Kidney (tissue), 14 donors: ENCODE measurements around the gene GPRC5C. TPM values are rescaled to one million over a fixed set of nuclear protein-coding genes. Genes with fewer than 3 reads are reported as not detected.

Experiments
- DNase-seq, 5 donors: peaks; one replicate each; pipeline ENCODE4 v3.0.0-alpha.2; 2013 to 2020
- FAIRE-seq: peaks from 2 replicates; lab custom pipeline; 2012; peaks lifted over from hg19 to GRCh38; lab: Jason Lieb, UNC
- H3K27ac ChIP-seq, 2 donors: one replicate each; pipeline ENCODE4 v1.7.0; 2013; ENCODE audit warnings: low read depth in 2 of 2, low read length in 2 of 2, inconsistent platforms in 1 of 2
- H3K27me3 ChIP-seq: one replicate; pipeline ENCODE4 v1.7.1; 2013; ENCODE audit warnings: low read length, inconsistent platforms; ENCODE audit not compliant: control insufficient read depth, insufficient read depth
- H3K36me3 ChIP-seq, 3 donors: one replicate each; pipeline versions ENCODE4 v1.7.0 to v1.7.1; 2013; ENCODE audit warnings: low read length in 3 of 3, control low read depth in 1 of 3, inconsistent platforms in 1 of 3; ENCODE audit not compliant: insufficient read depth in 3 of 3, control insufficient read depth in 2 of 3
- H3K4me1 ChIP-seq, 3 donors: one replicate each; pipeline versions ENCODE4 v1.7.0 to v1.7.1; 2013; ENCODE audit warnings: low read length in 3 of 3, inconsistent platforms in 1 of 3, low read depth in 1 of 3; ENCODE audit not compliant: control insufficient read depth in 2 of 3, insufficient read depth in 2 of 3
- H3K4me3 ChIP-seq, 3 donors: one replicate each; pipeline versions ENCODE4 v1.7.0 to v1.8.1; 2013; ENCODE audit warnings: low read length in 3 of 3, control low read depth in 1 of 3, inconsistent platforms in 1 of 3
- H3K9ac ChIP-seq, 3 donors: one replicate each; pipeline versions ENCODE4 v1.7.0 to v1.7.1; 2013; ENCODE audit warnings: low read length in 3 of 3, control low read depth in 1 of 3, inconsistent platforms in 1 of 3
- H3K9me3 ChIP-seq, 3 donors: one replicate each; pipeline versions ENCODE4 v1.7.0 to v1.7.1; 2013; ENCODE audit warnings: low read length in 3 of 3, control low read depth in 1 of 3, inconsistent platforms in 1 of 3; ENCODE audit not compliant: control insufficient read depth in 2 of 3, insufficient read depth in 1 of 3
- CTCF ChIP-seq: IDR thresholded peaks from 3 replicates; pipeline ENCODE4 v1.5.1; 2012; ENCODE audit warnings: mild to moderate bottlenecking, moderate library complexity, borderline replicate concordance; ENCODE audit not compliant: insufficient read depth; ENCODE audit errors: extremely low read depth
- intact Hi-C: fragments of 100-400 bp; cut with DNase I; formaldehyde crosslinking; loops from one replicate; pipeline ENCODE4 v1.11.1; 2022
- polyA plus RNA-seq: library from polyadenylated mRNA; stranded (reverse); fragments of 350-450 nt; fragmentation: Illumina TruSeq; extraction: RNeasy Lipid Tissue Mini Kit (QIAGEN cat#74804); gene quantifications from one replicate; pipeline ENCODE4 v1.2.3, GENCODE V29; 2014; ENCODE audit warnings: low read depth, low replicate concordance; ENCODE audit not compliant: insufficient read depth
- total RNA-seq: library from RNA; stranded (reverse); fragmentation: NEBNext Ultra II Directional; extraction: Animal tissue kit (Norgen Biotek cat#: 25700); gene quantifications from one replicate; pipeline ENCODE4 v1.2.1, GENCODE V29; 2021
- donor health status: control.
- donor health status: control.
- donor health status: control.
- donor health status: control.
- donor health status: control.
- donor health status: DM: yes; HTN: yes; CAD: no.
- donor health status: Normal renal cell carcinoma (clear cell type).

GPRC5C gene
- total and polyA plus RNA-seq, 2 donors from 2014 or later = 242 to 358 TPM

DNA sequence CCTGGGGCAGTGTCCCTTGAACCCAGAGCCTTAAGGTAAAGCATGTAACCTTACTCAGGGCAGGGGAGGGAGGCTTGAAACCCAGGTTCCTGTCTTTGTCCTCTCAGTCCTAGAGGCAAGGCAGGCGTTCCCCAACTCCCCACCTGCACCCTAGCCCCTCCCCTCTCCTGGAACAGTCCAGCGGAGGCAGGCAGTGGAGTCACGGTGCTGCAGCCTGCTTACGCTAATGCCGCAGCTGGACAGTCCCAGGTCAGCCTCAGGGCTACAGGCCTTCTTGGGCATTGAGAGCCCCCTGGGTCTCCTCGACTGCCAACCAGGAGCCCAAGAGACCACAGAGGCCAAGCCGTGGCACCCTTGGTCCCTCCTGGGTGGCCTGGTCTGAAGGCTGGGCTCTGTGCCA is 27.7 kb downstream of the GPRC5C start:
- H3K4me3 ChIP-seq = no peak overlapping the region
- intact Hi-C loops = loop anchor here (5.0 kb wide), 1 partner anchor 82 kb away; no protein-coding TSS in a partner anchor

GRCh38 chr17:74460241-74460640 is 28.4 kb downstream of the GPRC5C start:
- no peak overlapping the region for H3K9ac ChIP-seq

More for the DNA sequence above, 27.7 kb downstream of the GPRC5C start:
- Histone ChIP-seq H3K4me1 (peaks cover 0 to 10% (median 0%) of the 10 kb centered on the region in 3 donors), H3K9me3 (no peaks in the 10 kb centered on the region), H3K36me3 (no peaks in the 10 kb centered on the region), H3K9ac (no peak overlapping the region), H3K27me3 (no peaks in the 10 kb centered on the region), H3K27ac (no peak overlapping the region)
- no peak for TF ChIP-seq CTCF
- FAIRE-seq (no peak), DNase-seq (no peak)

GRCh38 chr17:74460996-74461395 is 29.1 kb downstream of the GPRC5C start:
- Histone ChIP-seq H3K36me3 (no peaks in the 10 kb centered on the region), H3K4me3 (no peak overlapping the region), H3K27ac (no peak overlapping the region), H3K9ac (no peak overlapping the region), H3K4me1 (peaks cover 0 to 6% (median 0%) of the 10 kb centered on the region in 3 donors), H3K9me3 (peaks cover 0 to 2% (median 0%) of the 10 kb centered on the region in 3 donors), H3K27me3 (no peaks in the 10 kb centered on the region)
- DNase-seq (no peak), FAIRE-seq (no peak)
- intact Hi-C loops = no loop called here
- no peak for TF ChIP-seq CTCF

More at GRCh38 chr17:74460241-74460640, 28.4 kb downstream of the GPRC5C start:
- Histone ChIP-seq H3K36me3 (no peaks in the 10 kb centered on the region), H3K27ac (no peak overlapping the region), H3K9me3 (peaks cover 0 to under 1% (median 0%) of the 10 kb centered on the region in 3 donors), H3K27me3 (no peaks in the 10 kb centered on the region), H3K4me3 (no peak overlapping the region), H3K4me1 (peaks cover 0 to 6% (median 0%) of the 10 kb centered on the region in 3 donors)
- intact Hi-C loops = no loop called here
- no peak for DNase-seq
- no peak for TF ChIP-seq CTCF
- no peak for FAIRE-seq

DNA sequence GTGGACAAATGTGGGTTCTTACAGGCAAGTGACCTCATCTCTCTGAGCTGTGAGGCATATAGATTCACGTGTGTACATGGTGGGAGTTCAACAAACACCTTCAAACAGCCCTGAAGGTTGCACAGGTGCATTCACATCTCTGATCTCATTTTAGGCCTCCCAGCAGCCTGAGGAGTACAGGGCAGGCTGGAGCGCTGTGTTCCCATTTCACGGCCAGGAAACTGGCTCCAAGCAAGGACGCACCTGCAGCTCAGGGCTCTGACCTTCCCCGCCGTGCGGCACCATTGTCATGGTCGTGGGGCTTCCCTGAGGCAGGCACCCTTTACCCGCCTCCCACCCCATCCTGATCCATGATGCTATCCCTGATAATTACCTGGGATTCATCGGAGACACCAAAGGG is 29.7 kb downstream of the GPRC5C start:
- Histone ChIP-seq H3K27ac (no peak overlapping the region), H3K9ac (no peak overlapping the region), H3K9me3 (peaks cover 0 to 2% (median 0%) of the 10 kb centered on the region in 3 donors), H3K4me3 (no peak overlapping the region), H3K27me3 (no peaks in the 10 kb centered on the region), H3K36me3 (no peaks in the 10 kb centered on the region), H3K4me1 (peaks cover 0 to 6% (median 0%) of the 10 kb centered on the region in 3 donors)
- FAIRE-seq (no peak), DNase-seq (no peak)
- TF ChIP-seq CTCF = no peak
- intact Hi-C loops = no loop called here
